HepG2 (cell line): ENCODE data around the gene IFT22. TPM values are rescaled to one million over a fixed set of nuclear protein-coding genes. Genes with fewer than 3 reads are reported as not detected.

Experiments
- HINFP ChIP-seq: sonication (generic); formaldehyde crosslinking; IDR thresholded peaks from 2 replicates; pipeline ENCODE4 v1.4.0; 2020; ENCODE audit warnings: low read depth, mild to moderate bottlenecking, missing genetic modification reagents
- IRF2 ChIP-seq: IDR thresholded peaks from 2 replicates; pipeline ENCODE4 v1.6.1; 2018; ENCODE audit warnings: missing genetic modification reagents, missing compliant biosample characterization
- JUNB ChIP-seq: sonication (generic); formaldehyde crosslinking; IDR thresholded peaks from 2 replicates; pipeline ENCODE4 v1.8.0; 2022; ENCODE audit warnings: missing genetic modification reagents, mild to moderate bottlenecking, borderline replicate concordance
- MTF2 ChIP-seq: sonication (generic); formaldehyde crosslinking; IDR thresholded peaks from 2 replicates; pipeline ENCODE4 v1.5.0; 2020; ENCODE audit warnings: missing genetic modification reagents, borderline replicate concordance
- PRPF4 ChIP-seq: fragments of 200-400 bp; formaldehyde crosslinking; IDR thresholded peaks from 2 replicates; pipeline ENCODE4 v1.6.1; 2016; ENCODE audit warnings: low read length, low read depth; ENCODE audit not compliant: poor library complexity, severe bottlenecking
- RELA ChIP-seq: sonication (generic); formaldehyde crosslinking; IDR thresholded peaks from 2 replicates; pipeline ENCODE4 v1.4.0; 2020; ENCODE audit warnings: missing genetic modification reagents
- RFX3 ChIP-seq: IDR thresholded peaks from 2 replicates; pipeline ENCODE4 v1.6.1; 2016; ENCODE audit warnings: missing biosample characterization, missing genetic modification reagents
- SIN3B ChIP-seq: fragments of 150-350 bp; IDR thresholded peaks from 2 replicates; pipeline ENCODE4 v1.6.1; 2014; ENCODE audit warnings: low read length
- SNAI1 ChIP-seq: sonication (generic); formaldehyde crosslinking; IDR thresholded peaks from 2 replicates; pipeline ENCODE4 v1.5.0; 2020; ENCODE audit warnings: mild to moderate bottlenecking, missing genetic modification reagents, borderline replicate concordance
- TFDP2 ChIP-seq: sonication (generic); formaldehyde crosslinking; IDR thresholded peaks from 2 replicates; pipeline ENCODE4 v1.4.0; 2020; ENCODE audit warnings: missing genetic modification reagents
- THAP7 ChIP-seq: sonication (generic); formaldehyde crosslinking; IDR thresholded peaks from 2 replicates; pipeline ENCODE4 v1.8.1; 2023; ENCODE audit warnings: mild to moderate bottlenecking, missing genetic modification reagents
- TIGD3 ChIP-seq: sonication (generic); formaldehyde crosslinking; IDR thresholded peaks from 2 replicates; pipeline ENCODE4 v1.5.1; 2020; ENCODE audit warnings: mild to moderate bottlenecking, missing genetic modification reagents, borderline replicate concordance
- YY1 ChIP-seq: IDR thresholded peaks from 2 replicates; pipeline ENCODE4 v1.6.1; 2011; ENCODE audit warnings: low read length, low read depth, moderate library complexity, mild to moderate bottlenecking; ENCODE audit not compliant: insufficient read depth, insufficient replicate concordance
- ZFP37 ChIP-seq: sonication (generic); formaldehyde crosslinking; IDR thresholded peaks from 2 replicates; pipeline ENCODE4 v1.4.0; 2020; ENCODE audit warnings: missing genetic modification reagents, borderline replicate concordance
- ZNF136 ChIP-seq: sonication (generic); formaldehyde crosslinking; IDR thresholded peaks from 2 replicates; pipeline ENCODE4 v1.8.1; 2022; ENCODE audit warnings: low read depth, mild to moderate bottlenecking, moderate library complexity, missing genetic modification reagents
- ZNF143 ChIP-seq: sonication (generic); formaldehyde crosslinking; IDR thresholded peaks from 2 replicates; pipeline ENCODE4 v1.4.0; 2020; ENCODE audit warnings: missing genetic modification reagents
- ZNF18 ChIP-seq: sonication (generic); formaldehyde crosslinking; IDR thresholded peaks from 2 replicates; pipeline ENCODE4 v1.8.0; 2022; ENCODE audit warnings: mild to moderate bottlenecking, missing genetic modification reagents; ENCODE audit not compliant: insufficient replicate concordance
- ZNF44 ChIP-seq: sonication (generic); formaldehyde crosslinking; IDR thresholded peaks from 2 replicates; pipeline ENCODE4 v1.5.1; 2020; ENCODE audit warnings: mild to moderate bottlenecking, missing genetic modification reagents
- ZNF549 ChIP-seq: sonication (generic); formaldehyde crosslinking; IDR thresholded peaks from 2 replicates; pipeline ENCODE4 v1.5.0; 2020; ENCODE audit warnings: missing genetic modification reagents
- ZNF576 ChIP-seq: sonication (generic); formaldehyde crosslinking; IDR thresholded peaks from 2 replicates; pipeline ENCODE4 v1.4.0; 2020; ENCODE audit warnings: mild to moderate bottlenecking, missing genetic modification reagents
- ZNF589 ChIP-seq: sonication (generic); formaldehyde crosslinking; conservative IDR thresholded peaks from 2 replicates; pipeline ENCODE4 v1.8.0; 2022; ENCODE audit warnings: mild to moderate bottlenecking, moderate library complexity, missing genetic modification reagents
- ZNF883 ChIP-seq: sonication (generic); formaldehyde crosslinking; IDR thresholded peaks from 2 replicates; pipeline ENCODE4 v1.5.1; 2020; ENCODE audit warnings: mild to moderate bottlenecking, missing genetic modification reagents; ENCODE audit errors: not compliant biosample characterization
- polyA plus RNA-seq, 8 experiments: library from polyadenylated mRNA; depleted of rRNA in 3 of 8; stranded (reverse) in 7 of 8; unstranded in 1 of 8; fragments of >200 nt; fragmentation: Illumina TruSeq in 4 of 8; extraction: Trizol in 4 of 8; gene quantifications; 2 replicates each; pipeline versions ENCODE4 v1.2.1 to v1.2.3, GENCODE V29; 2011 to 2016; ENCODE audit warnings: low read depth in 4 of 8, missing spikeins in 1 of 8, mixed read lengths in 1 of 8; ENCODE audit not compliant: insufficient read depth in 1 of 8
- total RNA-seq, 5 experiments: library from RNA; depleted of rRNA; stranded (reverse); fragments of >200 nt; fragmentation: Illumina TruSeq; extraction: Trizol; gene quantifications; 2 replicates each; pipeline ENCODE4 v1.2.3, GENCODE V29; 2016; ENCODE audit warnings: low read depth in 1 of 5

IFT22 gene
- total and polyA plus RNA-seq, 2 of the 13 experiments (the other 11 are each of a cell fraction or from before 2014, with no cell fraction given), result 8.9 to 14.5 TPM

- TF ChIP-seq ZNF136 (CRISPR knock-in tag), result no peak
- TF ChIP-seq TIGD3 (CRISPR knock-in tag), result no peak
- peak; percentile 90 for TF ChIP-seq RFX3 (CRISPR knock-in tag)
- no peak for TF ChIP-seq THAP7
- TF ChIP-seq ZNF18 (CRISPR knock-in tag), result no peak
- TF ChIP-seq RELA (CRISPR knock-in tag), result no peak
- 0 out of 2 replicates have a peak, but pooled peaks have one; percentile 20 for TF ChIP-seq SIN3B
- TF ChIP-seq HINFP (CRISPR knock-in tag), result no peak
- peak; percentile 23; the same call in 1 of the 2 replicates for TF ChIP-seq ZNF576 (CRISPR knock-in tag)
- no peak for TF ChIP-seq ZNF44 (CRISPR knock-in tag)
- TF ChIP-seq IRF2 (CRISPR knock-in tag), result 0 out of 2 replicates have a peak, but pooled peaks have one; percentile 25
- no peak for TF ChIP-seq JUNB (CRISPR knock-in tag)
- peak; percentile 64 for TF ChIP-seq ZNF883 (CRISPR knock-in tag)
- peak; percentile 88 for TF ChIP-seq ZNF143 (CRISPR knock-in tag)
- TF ChIP-seq ZNF589, result no peak
- no peak for TF ChIP-seq ZNF549
- no peak for TF ChIP-seq MTF2 (CRISPR knock-in tag)
- no peak for TF ChIP-seq ZFP37
- peak; percentile 60; the same call in 1 of the 2 replicates for TF ChIP-seq TFDP2 (CRISPR knock-in tag)
- TF ChIP-seq SNAI1 (CRISPR knock-in tag), result no peak
- peak; percentile 40 for TF ChIP-seq YY1
- TF ChIP-seq PRPF4, result no peak
Measured at GRCh38 chr7:101321491-101322401, at the start of gene IFT22 (continued).
